ENCODE results near the gene TOM1L2.
A peak's percentile ranks its signal among the peaks of the same experiment; 100 is the strongest.
"Not testable (repeated sequence)": the region's sequence is repeated elsewhere in the genome, so short reads cannot be mapped to it uniquely, and the experiment has no call there.

The TOM1L2 gene

DNA sequence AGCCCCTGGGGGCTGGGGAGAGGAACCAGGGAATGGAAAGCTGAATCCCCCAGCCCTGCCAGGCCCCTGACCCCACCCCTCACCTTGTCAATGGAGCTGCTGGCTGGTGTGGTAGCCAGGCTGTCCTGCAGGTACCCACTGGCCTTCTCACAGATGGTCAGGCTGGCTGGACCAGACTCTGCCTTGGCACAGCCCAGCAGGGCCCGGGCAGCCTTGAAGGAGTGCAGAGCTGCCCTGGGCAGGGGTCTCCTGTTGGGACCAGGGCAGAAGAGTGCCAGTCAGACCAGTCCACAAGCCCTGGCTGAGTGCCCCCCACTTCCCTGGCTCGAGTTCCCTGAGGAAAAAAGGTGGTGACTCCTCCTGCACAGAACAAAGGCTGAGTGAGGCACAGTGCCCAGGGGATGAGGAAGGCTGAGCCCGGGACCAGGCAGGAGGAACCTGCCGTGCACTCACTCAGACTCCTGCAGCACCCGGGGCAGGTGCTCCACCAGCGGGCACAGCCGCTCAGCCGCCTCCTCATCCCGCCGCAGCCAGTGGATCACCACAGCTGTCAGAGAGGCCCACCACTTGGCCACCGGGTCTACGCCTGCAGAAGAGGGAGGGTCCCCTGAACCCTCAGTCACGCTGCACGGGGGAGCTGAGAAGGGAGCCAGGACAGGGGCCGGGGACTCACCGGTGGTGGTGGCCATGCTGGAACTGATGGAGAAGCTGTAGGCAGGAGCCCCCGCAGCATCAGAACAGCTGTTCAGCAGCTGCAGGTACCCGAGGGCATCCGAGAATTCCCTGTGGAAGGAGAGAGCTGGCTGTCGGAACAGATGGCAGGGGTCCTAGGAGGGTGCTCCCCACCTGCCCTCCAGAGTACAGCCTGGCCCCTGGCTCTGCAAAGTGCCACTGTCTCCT lies 157.8 kb downstream of the TOM1L2 start:
- DNase-seq, result no peak

DNA sequence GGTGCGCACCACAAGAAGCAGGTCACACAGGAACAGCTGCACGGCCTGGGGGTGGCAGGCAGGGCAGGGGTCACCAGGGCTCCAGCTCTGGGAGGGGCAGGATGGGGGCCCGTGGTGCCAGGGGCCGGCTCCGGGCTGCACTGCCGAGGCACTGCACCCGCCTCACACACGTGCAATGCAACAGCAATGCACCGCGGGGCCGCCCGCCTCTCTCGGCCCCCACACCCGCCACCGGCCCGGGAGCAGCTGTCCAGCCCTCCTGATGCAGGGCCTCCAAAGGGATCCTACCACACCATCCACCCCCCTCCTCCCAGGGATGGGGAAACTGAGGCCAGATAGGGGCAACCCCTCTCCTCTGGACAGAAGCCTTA lies 158.5 kb downstream of the TOM1L2 start:
- DNase-seq, result no peak

DNA sequence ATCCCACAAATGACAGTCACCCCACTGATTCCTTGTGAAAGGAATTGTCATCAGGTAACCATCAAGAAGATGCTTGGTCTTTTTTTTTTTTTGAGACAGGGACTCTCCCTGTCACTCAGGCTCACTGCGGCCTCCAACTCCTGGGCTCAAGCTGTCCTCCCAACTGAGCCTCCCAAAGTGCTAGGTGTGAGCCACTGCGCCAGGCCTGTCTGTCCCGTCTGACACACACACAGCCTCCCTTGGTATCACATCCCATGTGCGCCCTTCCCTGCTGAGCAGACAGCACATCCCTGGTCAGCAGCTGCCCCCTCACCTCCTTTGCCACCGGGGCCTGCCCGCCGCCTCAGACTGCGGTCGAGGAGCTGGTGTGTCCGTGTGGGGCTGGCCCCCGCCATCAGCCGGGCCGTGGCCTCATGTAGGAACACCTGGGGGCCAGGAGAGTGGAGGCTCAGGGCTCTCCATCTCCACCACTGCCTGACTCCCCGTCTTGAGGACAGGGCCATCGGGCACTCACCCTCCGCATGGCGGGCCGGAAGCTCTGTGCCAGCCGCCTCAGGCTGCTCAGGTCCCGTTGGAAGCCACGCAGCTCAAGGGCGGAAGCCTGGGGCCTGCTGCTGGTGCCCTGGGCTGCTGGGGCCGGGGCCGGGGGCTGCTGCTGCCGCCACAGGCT lies 159.0 kb downstream of the TOM1L2 start:
- no peak for DNase-seq

DNA sequence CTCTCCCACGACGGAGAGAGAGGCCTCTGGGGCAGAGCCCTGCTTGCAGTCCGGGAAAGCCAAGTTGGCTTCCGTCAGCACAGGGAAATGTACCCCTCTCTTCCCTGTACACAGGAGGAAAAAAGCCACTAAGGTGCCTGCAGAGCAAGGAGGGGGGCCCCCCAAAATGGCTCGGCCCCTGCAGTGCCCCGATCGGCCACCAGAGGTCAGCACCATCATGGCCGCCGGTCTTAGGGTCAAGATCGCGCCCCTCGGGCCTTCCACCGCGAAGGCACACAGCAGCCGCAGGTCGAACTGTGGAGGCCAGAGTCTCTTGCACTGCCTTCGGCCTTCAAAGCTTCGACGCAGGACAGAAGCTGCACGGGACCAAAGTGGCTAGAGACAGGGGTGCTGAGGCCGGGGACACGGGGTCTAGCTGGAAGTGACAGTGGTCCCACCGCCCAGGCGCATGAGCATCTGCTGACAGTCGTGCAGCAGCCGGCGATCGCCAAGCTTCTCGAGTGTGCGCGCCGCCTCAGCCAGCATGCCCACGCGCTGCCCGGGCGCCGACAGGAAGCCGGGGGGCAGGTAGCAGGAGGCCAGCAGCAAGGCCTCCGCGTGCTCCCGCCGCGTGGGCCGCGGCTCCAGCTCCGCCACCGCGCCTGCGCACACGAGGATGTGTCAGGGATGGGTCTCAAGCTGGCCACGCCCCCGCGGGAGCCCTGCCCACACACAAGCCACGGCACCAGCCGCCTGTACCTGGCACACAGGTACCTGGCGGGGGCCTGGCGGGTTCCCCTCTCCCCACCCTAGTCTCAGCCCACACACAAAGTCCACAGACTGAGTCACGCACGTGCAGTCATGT lies 159.8 kb downstream of the TOM1L2 start:
- DNase-seq, result peak; percentile 62

DNA sequence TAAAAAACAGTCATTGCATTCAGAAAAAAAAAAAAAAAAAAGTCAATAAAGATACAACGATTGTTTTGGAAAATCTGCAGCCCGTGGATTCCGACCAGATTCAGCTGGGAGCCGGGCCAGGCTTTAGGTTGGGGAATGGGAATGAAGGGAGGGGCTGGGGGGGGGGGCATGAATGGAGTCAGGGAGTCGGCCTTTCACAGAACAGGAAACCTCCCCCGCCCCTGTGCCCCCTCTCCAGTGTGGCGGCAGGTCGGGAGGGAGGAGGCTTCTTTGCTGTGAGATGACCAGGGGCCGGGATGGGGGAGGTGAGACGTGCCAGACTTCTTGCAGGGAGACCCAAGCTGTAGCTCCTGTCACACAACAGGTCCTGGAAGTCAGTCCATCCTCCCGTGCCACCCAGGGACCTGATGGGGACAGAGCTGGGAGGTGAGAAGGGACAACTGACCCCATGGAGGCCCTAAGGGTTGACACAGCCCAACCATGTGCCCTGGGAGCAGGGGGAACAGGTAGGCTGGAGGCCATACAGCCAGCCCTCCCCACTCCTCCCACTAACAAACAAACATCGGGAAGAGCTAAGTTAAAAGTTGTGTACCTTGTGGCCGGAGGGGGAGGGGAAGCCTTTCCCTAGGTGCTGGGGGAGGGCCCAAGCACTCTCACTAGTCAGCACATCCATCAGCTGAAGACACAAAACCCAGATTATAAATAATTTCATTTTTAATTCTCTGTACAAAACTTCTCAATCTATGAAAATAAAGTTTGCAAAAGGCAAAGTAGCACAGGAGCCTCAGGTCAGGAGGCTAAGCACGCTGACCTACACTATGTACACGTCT lies 160.6 kb downstream of the TOM1L2 start:
- DNase-seq, result no peak

DNA sequence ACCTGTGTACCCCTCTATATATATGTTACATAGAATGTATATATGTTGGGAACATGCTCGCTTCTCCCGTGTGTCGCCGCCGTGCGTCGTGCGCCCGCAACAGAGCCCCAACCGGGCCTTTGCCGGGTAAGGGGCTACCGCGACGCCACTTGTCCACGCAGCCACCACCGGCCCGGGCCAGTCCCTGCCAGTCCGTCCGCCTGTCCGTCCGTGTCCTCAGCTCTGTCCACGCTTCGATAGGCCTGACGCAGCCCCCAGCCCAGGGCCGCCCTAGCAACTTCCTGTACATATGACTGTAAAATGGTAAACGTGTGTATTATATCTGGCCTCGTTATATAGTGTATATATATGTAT lies 161.3 kb downstream of the TOM1L2 start:
- DNase-seq, result no peak

DNA sequence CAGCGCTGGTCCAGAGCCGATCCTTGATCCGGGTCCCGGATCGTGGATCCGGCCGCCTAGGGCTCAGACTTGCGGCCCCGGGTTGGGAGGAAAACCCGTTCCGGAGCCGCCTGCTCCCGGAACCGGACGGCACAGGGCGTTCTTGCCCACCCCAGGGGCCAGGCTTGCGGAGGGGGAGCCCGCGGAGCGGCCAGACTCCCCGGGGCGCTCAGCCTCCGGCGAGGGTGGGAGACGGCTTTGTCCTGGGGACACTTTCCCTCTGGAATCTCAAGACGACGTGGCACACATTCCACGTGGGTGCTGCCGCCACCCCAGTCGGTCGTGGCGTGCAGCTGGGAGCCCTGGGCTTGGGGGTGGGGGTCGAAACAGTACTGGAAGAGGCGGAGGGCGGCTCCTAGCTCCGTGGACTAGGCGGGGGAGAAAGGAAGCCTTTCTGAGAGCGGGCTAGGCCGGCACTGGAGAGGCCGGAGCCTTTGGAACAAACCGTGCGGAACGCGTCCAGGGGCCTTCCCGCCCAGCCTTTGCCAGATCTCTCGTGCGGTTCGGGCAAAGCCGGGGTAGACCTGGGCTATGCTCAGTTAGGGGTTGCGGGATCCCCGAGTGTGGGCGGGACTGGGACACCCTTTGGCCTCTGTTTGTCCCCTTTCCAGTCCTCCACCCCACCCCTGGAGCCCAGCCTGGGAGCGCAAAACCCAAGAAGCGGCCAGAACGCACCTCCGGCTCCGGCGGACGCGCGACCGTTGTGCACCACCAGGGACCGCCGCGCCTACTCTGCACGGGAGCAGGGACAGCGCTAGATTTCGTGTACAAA lies 161.9 kb downstream of the TOM1L2 start:
- no peak for DNase-seq

DNA sequence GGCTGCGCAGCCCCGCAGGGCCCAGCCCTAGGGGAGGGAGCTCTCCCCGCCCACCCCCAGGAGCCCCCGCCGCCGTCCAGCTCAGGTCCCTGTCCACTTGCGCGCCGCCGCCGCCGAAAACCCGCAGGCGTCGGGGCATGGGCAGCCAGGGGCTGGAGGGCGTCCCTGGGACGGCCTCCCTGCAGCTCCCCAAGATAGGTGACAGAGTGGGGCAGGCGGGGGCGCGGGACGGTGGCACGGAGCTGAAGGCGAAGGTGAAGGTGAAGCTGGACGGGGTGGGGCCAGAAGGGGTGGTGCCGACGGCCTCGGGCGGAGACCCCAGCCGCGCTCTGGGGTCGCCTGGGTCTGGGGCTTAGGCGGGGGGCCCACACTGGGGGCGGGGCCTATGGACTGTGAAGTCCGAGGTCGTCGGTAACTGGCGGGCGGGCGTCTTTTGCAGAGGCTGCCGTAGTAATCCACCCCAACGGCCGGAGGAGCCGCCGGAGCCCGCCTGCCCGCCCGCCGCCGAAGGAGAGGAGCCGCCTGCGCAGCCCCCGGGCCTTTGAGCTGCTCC lies 162.6 kb downstream of the TOM1L2 start:
- no peak for DNase-seq

DNA sequence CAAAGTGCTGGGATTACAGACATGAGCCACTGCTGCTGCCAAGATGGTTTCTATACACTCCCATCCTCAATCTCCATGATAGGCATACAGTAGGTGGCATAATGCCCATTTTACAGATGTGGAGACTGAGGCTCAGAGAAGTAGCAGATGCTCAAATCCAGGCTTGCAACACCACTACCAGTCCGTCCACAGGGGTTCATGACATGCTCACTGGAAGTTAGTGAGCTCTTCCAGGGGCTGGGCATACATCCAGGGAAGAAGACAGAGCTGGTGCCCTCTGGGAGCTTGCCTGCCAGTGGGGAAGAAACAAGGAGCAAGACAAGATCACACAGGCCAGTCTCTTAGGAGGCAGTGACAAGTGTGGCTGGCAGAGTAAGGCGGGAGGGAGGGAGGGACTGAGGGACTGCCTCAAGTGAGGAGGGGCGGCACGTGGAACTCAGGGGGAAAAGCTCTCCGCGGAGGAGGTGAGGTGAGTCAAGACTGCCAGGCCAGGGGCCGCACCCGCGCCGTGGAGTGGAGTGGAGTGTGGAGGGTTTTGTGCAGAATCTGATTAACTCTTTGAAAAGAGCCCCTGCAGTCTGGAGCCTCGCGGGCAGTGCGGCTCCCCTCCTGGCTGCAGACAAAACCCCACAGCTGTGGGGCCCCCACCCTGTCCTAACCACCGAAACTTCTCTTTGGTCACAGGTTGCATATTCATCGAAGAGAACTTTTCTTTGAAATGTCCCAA lies 163.3 kb downstream of the TOM1L2 start:
- no peak for DNase-seq

DNA sequence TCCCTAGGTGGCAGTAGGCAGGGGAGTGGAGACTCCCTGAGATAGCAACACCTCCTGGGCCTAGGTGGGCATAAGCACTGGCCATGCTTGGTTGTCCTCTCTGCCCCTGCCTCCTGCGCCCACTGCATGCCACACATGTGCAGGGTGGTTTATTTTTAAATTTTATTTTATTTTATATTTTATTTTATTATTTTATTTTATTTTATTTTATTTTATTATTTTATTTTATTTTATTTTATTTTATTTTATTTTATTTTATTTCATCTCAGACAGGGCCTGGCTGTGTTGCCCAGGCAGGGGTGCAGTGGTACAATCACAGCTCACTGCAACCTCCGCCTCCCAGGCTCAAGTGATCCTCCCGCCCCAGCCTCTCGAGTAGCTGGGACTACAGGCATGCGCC lies 164.0 kb downstream of the TOM1L2 start:
- not testable (repeated sequence) for DNase-seq

DNA sequence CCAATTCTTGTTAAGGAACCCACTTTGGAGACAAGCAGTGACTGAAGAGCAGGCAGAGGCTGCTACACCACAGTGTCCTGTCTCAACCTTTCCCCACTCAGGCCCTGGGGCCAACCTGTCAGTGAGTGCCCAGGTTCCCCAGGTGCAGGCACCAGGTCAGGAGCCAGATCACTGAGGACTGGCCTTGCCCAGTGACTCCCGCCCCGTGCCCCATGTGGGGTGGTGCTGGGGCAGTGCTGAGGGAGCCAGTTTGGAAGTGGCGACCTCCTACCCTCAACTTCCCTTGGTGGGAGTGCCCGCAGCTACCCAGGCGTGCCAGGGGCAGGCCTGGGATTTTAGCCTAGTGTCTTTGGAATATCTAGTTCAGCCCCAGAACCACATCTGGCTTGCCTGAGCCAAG lies 164.8 kb downstream of the TOM1L2 start:
- DNase-seq, result no peak

DNA sequence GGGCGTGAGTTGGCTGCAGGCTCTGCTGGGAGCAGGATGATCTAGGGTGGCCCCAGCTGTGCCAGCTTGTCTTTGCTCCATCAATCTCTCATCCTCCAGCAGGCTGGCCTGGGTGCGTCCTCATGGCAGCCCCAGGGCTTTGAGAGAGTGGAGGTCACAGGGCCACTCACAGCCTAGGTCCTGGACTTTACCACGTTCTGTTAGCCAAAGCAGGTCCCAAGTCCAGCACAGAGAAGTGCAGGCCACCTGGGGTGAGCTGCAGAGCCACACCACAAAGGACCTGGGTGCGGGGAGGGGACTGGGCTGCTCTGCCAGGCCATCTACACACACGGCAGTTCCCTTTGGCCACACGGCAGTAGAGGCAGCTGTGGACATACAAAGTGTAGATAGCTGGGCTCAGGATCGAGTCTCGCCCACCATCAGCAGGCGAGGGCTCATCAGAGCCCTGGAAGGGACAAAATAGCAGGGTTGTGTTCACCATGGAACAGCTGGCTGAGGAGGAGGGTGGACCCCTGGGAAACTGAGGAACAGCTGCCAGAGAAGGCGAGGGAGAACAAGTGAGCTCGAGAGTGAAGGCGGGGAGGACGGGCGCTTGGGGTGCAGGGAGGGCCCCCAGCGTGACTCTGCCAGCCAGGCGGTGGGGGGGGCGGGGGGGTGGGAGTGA lies 165.5 kb downstream of the TOM1L2 start:
- no peak for DNase-seq

DNA sequence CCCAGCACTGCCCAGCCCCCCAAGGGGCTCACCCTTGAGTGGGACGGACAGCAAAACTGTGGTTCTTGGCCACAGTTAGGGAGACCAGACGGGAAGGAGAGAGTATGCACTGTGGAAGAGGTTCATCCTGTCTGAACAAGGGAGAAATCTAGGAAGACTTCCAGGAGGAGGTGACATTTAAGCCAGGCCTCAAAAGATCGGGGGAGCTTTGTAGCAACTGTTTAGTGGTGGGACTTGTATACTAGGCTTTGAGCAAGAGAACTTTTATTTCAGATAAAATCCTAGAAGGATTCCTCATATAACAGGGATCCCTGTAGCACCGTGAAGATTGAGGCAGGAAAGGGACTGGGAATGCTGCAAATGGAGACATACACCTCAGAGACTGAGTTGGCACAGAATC lies 166.2 kb downstream of the TOM1L2 start:
- DNase-seq, result no peak

DNA sequence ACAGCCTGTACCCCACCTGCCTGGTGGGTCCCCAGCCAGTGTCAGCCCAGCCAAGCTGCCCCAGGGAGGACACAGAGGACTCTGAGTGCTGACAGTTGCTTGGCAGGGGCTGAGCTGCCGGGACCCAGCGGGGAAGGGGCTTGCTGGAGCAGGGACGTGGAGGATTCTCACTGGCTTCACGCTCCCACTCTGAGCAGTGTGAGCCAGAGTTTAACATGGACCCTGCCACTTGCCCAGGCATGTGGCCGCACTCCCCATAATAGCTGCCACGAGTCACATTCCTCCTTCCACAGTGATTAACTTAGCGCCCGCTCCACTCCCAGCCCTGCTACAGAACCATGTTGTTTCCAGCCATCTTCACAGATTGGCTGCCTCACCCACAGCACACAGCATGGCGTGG lies 166.6 kb downstream of the TOM1L2 start:
- no peak for DNase-seq

DNA sequence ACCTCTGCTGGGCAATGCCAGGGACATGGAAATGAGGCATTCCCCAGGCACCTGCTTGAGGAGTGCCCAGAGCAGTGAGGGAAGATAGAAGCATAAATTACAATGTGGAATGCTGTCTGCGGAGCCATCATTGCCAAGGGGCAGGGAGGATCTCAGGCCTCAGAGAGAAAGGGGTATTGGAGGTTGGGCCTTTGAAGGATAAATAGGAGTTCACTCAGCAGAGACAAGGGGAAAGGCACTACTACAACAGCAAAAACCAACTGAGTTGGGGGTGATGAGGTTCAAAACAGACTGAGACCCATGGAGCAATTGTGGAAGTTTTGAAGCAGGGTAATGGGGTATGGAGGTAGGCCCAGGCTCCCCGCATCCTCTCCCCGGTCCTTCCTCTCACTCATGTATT lies 168.2 kb downstream of the TOM1L2 start:
- DNase-seq, result no peak

DNA sequence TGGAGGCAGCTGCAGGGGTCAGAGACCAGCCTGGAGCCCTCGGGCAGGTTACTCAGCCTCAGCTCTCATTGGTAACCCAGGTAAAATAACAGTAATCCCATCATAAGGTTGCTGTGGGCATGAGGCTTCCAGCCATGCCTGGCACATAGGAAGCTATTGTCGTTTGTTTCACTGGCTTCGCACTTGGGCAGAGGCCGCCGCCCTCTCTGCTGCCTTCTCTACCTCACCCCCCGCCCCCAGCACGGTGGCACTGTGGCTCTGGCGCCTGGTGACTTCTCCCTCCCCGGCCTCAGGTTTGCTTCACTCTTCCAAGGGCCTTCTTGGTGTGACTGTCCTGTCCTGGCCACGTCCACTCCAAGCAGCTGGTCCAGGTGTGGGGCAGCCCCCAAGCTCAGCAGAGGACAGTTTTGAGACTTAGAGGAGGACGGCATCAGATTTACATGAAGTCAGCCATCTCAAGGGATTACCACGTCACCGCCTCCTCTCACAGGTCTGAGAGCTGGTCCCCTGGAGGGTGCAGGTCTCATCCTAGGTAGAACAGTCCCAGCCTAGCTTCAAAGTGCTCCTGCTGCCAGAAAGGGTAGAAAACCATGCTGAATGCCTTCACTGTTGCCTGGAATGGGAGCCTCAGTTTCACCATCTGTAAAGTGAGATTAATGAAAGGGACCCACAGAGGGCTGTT lies 170.3 kb downstream of the TOM1L2 start:
- no peak for DNase-seq

DNA sequence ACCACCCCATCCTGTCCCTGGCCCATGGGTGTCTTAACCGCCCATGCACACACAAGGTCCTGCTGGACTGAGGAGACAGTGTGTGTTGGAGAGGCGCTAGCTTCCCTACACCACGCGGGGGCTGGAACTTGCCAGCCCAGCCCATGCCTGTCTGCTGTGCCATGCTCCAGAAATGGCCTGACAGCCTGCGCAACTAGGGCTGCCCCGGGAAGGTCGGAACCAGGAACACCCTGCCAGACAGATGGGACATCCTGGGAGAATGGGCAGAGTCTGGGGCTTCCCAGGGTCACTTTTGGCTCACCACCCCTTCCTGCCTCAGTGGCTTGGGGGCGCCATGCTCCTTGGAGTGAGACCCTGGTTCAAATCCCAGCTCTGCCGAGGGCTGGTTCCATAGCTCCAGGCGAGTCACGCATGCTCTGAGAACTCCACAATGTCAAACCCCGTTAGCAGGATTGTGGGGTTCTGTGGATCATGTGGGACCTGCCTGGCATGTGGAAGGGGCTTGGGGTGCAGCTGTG lies 171.6 kb downstream of the TOM1L2 start:
- DNase-seq, result no peak

DNA sequence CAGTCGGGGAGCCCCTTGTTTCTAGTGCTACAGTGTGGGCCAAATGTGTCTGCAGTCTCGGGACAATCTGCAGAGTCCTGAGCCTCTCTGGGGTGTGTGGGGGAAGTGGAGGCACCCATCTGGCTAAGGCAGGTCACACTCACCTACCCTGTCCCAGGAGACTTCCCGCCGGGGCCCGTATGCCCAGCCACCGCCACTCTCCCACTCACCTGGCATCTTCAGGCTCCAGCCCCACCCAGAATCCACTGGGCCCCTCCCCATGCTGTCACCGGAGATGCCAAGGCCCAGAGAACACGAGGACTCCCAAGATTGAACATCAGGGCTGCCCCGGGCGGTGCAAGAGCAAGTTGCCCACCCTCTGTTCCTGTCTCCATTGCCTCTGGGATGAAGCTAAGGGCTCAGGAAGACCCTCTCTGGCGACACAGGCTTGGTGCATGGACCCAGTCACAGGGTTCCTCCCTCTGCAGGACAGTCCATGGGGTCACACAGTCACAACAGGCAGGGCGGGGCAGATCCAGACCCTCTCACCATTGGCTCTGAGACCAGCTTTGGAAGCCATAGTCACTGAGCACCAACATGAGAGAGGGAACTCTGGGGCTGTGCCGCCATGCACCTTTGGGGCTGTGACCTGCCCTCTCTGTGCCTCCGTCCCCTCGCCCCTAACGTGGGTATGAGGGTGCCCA lies 173.5 kb downstream of the TOM1L2 start:
- no peak for DNase-seq

Measured in activated naive CD4-positive, alpha-beta T cell treated with anti-CD3 and anti-CD28 coated beads, Interleukin-2, amount 50 U/mL, for 16 hours (primary cell).